Mesothelial cell of epicardium (in vitro differentiated cells): ENCODE data around the gene RALBP1. TPM values are rescaled to one million over a fixed set of nuclear protein-coding genes. Genes with fewer than 3 reads are reported as not detected.
A peak's percentile ranks its signal among the peaks of the same experiment; 100 is the strongest.
"Not testable (repeated sequence)": the region's sequence is repeated elsewhere in the genome, so short reads cannot be mapped to it uniquely, and the experiment has no call there.

ENCODE experiments used
- DNase-seq, 2 experiments: peaks; one replicate each; pipeline ENCODE4 v3.0.0; 2021; ENCODE audit warnings: low spot score in 2 of 2; ENCODE audit not compliant: unreplicated experiment in 2 of 2
- H3K27ac Mint-ChIP-seq: 2 replicates; pipeline ENCODE4 v1.8.0; 2021; ENCODE audit warnings: mixed read lengths
- H3K27me3 Mint-ChIP-seq: 2 replicates; pipeline ENCODE4 v1.8.0; 2021; ENCODE audit warnings: low read depth, mixed read lengths
- H3K36me3 Mint-ChIP-seq: 2 replicates; pipeline ENCODE4 v1.8.0; 2021; ENCODE audit warnings: mixed read lengths
- H3K4me1 Mint-ChIP-seq: 2 replicates; pipeline ENCODE4 v1.8.0; 2021; ENCODE audit warnings: mixed read lengths
- H3K4me3 Mint-ChIP-seq: 2 replicates; pipeline ENCODE4 v1.8.0; 2021; ENCODE audit warnings: mild to moderate bottlenecking, moderate library complexity, mixed read lengths
- H3K9me3 Mint-ChIP-seq: 2 replicates; pipeline ENCODE4 v1.8.0; 2021; ENCODE audit warnings: mixed read lengths
- CTCF ChIP-seq: fragments of 200-600 bp; sonication (generic); IDR thresholded peaks from one replicate; pipeline ENCODE4 v1.5.0; 2021; ENCODE audit warnings: antibody characterized with exemption; ENCODE audit not compliant: unreplicated experiment
- total RNA-seq: library from RNA; stranded (reverse); gene quantifications from 3 replicates; pipeline ENCODE4 v1.2.1, GENCODE V29; 2021

Gene RALBP1
- total RNA-seq, 1 donor from 2014 or later: 44.7 TPM

- TF ChIP-seq CTCF: no peak
- Mint-ChIP-seq H3K9me3 (peaks cover 45% of the 10 kb centered on the region), H3K27ac (no peak overlapping the region), H3K4me3 (no peak overlapping the region), H3K27me3 (no peaks in the 10 kb centered on the region), H3K36me3 (peaks cover 8% of the 10 kb centered on the region), H3K4me1 (no peaks in the 10 kb centered on the region)
- DNase-seq: no peak
These were observed 8.5 kb upstream of the RALBP1 start for GRCh38 chr18:9466846-9467245.

GRCh38 chr18:9468998-9469397 lies 6.3 kb upstream of the RALBP1 start:
- H3K27me3 Mint-ChIP-seq: no peaks in the 10 kb centered on the region
- no peak for TF ChIP-seq CTCF
- peaks cover 7% of the 10 kb centered on the region for H3K4me1 Mint-ChIP-seq
- H3K4me3 Mint-ChIP-seq: no peak overlapping the region
- no peak for DNase-seq
- no peak overlapping the region for H3K27ac Mint-ChIP-seq
- H3K36me3 Mint-ChIP-seq: peaks cover 8% of the 10 kb centered on the region
- H3K9me3 Mint-ChIP-seq: peaks cover 45% of the 10 kb centered on the region

- H3K36me3 Mint-ChIP-seq: peaks cover 8% of the 10 kb centered on the region
- peaks cover 14% of the 10 kb centered on the region for H3K4me1 Mint-ChIP-seq
- H3K9me3 Mint-ChIP-seq: peaks cover 40% of the 10 kb centered on the region
- no peak overlapping the region for H3K4me3 Mint-ChIP-seq
- H3K27ac Mint-ChIP-seq: no peak overlapping the region
- DNase-seq: no peak
- H3K27me3 Mint-ChIP-seq: no peaks in the 10 kb centered on the region
- no peak for TF ChIP-seq CTCF
These were observed 5.6 kb upstream of the RALBP1 start for GRCh38 chr18:9469685-9470084.

GRCh38 chr18:9474108-9474982 lies 968 bp upstream of the RALBP1 start:
- DNase-seq: no peak
- TF ChIP-seq CTCF: no peak
- H3K4me3 Mint-ChIP-seq: peak overlapping the region; percentile 89
- peaks cover 8% of the 10 kb centered on the region for H3K9me3 Mint-ChIP-seq
- H3K4me1 Mint-ChIP-seq: peaks cover 32% of the 10 kb centered on the region
- peaks cover under 1% of the 10 kb centered on the region for H3K36me3 Mint-ChIP-seq
- H3K27ac Mint-ChIP-seq: peak overlapping the region; percentile 99
- no peaks in the 10 kb centered on the region for H3K27me3 Mint-ChIP-seq

GRCh38 chr18:9475643-9476591 lies 604 bp downstream of the RALBP1 start:
- Mint-ChIP-seq H3K27me3 (no peaks in the 10 kb centered on the region), H3K27ac (peak overlapping the region; percentile 99), H3K4me1 (peaks cover 32% of the 10 kb centered on the region), H3K36me3 (peaks cover 6% of the 10 kb centered on the region), H3K4me3 (peak overlapping the region; percentile 89), H3K9me3 (no peaks in the 10 kb centered on the region)
- peak in 1 of 2 experiments; percentile 60 for DNase-seq
- TF ChIP-seq CTCF: no peak

GRCh38 chr18:9476949-9477348 lies 1.6 kb downstream of the RALBP1 start:
- H3K4me3 Mint-ChIP-seq: peak overlapping the region; percentile 89
- DNase-seq, H3K9me3 Mint-ChIP-seq, H3K27me3 Mint-ChIP-seq: not testable (repeated sequence)
- H3K4me1 Mint-ChIP-seq: peaks cover 32% of the 10 kb centered on the region
- H3K36me3 Mint-ChIP-seq: peaks cover 12% of the 10 kb centered on the region
- peak overlapping the region; percentile 93 for H3K27ac Mint-ChIP-seq
